GM12892 (cell line): ENCODE measurements around the gene MAP2K3.
"Not testable (repeated sequence)": the region's sequence is repeated elsewhere in the genome, so short reads cannot be mapped to it uniquely, and the experiment has no call there.

ENCODE experiments used
- DNase-seq: peaks from one replicate; pipeline ENCODE4 v3.0.0; 2011; ENCODE audit not compliant: insufficient read length
- FAIRE-seq: peaks from 2 replicates; lab custom pipeline; 2011; peaks lifted over from hg19 to GRCh38; lab: Jason Lieb, UNC
- POLR2A ChIP-seq: IDR thresholded peaks from 2 replicates; pipeline ENCODE4 v1.6.1; 2011; ENCODE audit warnings: low read depth, low read length, control low read depth
- POLR2AphosphoS5 ChIP-seq: IDR thresholded peaks from 2 replicates; pipeline ENCODE4 v1.6.1; 2011; ENCODE audit warnings: low read depth, low read length, control low read depth
- TAF1 ChIP-seq: IDR thresholded peaks from 2 replicates; pipeline ENCODE4 v1.6.1; 2011; ENCODE audit warnings: low read depth, mild to moderate bottlenecking, control low read depth, low read length, borderline replicate concordance

MAP2K3 gene

DNA sequence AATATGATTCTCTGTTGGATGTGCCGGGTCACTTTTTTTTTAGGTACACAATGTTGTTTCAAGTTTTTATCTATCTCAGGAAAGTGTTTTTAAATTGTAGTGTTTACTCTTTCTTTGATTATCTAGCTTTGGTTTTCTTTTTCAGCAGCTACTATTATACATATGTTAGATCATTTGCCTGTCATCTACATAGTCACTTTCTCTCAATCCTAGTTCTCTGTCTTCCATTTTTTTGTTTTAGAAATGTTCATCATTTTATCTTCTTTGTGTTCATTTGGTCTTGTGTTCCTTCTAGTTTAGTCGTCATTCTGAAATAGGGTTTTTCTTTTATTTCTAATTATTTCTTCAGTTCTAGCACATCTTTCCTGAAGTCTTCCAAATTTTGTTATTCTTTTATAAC lies 44.3 kb downstream of the MAP2K3 start:
- DNase-seq, FAIRE-seq: not testable (repeated sequence)

DNA sequence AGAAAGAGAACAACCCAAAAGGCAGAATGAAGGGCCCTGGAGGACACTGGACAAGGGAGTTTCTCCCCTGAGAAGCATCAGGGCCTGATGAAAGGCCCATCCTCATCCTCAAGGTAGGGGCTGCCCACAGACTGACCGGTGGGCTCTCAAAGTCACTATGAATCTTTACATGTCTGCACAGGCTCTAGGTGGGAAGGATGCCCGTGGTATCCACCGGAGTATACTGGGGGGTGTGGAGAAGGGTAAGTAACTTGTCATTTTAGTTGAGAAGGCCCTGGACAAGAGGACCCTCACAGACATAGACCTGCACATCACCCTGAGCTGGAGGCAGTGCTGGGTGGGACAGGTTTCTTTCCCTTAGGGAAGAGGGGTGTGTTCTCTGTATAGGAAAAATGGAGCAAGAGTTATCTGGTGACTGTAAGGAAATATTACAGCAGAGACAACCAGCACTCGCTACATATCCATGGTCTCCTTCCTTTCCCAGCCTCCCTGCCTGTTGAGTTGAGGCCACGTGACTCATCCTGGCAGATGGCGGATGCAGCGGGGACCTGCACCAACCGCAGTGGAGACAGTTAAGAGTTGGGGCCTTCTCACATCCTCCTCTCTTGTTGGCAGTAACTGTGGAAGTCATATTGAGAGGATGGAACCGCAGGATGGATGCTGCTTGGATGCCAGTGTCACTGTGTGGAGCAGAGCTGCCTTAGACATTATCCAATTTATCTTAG lies 46.1 kb downstream of the MAP2K3 start:
- TF ChIP-seq POLR2AphosphoS5, result no peak
- no peak for FAIRE-seq
- DNase-seq, result no peak

DNA sequence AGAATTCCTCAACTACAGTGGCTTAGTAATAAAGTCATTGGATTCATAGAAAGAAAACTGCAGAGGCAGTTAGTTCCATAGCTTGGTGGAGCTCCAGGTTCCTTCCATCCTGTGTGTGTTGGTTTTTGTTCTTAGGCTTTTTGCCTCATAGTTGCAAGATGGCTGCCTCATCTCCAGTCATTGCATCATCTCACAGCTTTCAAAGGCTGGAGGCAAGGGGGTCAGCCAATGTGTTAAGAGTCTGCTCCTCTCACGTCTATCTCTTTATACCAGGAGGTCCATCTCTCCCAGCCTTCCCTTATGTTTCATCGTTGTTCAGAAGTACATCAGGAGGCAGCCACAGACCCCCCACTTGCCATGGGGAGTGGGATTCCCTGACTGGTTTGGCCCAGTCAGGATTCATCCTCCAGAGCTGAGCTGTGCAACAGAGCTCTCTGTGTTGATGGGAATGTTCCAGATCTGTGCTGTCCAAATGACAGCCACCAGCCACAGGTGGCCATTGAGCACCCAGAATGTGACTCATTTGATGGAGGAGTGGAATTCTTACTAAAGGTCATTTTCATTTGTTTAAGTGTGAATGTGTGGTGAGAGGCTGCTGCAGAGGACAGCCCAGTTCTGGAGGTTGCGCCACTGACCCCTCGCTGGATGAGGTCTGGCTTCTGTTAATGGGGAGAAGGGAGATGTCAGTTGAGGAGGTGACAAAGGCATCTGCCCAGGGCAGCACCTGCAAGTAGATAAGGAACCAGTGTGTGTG lies 52.2 kb downstream of the MAP2K3 start:
- not testable (repeated sequence) for FAIRE-seq, DNase-seq

DNA sequence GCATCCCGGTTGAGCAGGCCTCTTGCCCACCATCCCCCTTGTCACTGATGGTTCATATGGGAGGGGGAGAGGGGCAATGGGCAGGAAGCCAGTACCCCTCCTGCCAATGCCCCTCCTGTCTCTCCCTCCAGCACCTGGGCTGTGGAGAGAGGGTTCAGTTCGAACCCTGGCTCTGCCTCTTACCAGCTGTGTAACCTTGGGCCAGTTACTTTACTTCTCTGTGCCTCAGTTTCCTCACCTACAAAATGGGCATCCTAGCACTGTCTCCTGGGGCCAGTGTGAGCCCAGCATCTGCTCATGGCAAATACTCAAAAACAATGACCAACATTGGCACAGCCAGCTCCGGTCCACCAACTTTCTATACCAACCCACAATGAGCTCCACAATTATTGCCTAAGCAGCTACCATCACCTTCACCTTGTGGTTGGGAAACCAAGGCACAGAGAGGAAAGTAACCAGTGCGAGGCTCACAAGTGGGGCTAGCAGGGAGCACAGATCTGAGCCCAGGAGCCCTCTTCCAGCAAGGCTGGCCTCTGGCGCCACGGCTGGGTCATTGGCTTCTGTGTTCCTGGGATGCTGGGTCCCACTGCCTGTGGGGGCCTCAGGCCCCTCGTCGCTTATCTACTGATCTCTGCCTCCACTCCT lies 53.6 kb downstream of the MAP2K3 start:
- DNase-seq, FAIRE-seq: not testable (repeated sequence)

DNA sequence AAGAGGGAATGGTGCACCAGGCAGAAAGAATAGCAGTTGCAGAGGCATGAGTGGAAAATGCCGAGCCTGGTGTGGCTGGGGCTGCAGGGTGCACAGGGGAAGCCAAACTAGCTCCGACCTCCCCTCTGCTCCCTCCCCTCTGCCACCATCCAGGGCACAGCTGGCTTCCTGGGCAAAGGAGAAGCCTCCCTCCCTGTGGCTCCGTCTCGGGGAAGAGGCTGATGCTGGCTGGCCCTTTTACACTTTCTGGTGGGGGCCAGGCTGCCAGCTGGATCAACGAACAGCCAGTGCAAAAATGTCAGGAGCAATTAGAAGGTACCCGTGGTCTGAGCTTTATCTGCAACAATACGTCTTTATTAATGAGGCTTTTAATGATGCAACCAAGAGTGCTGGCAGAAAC lies 54.5 kb downstream of the MAP2K3 start:
- no peak for DNase-seq
- no peak for FAIRE-seq
- TF ChIP-seq TAF1 (no peak), POLR2A (no peak), POLR2AphosphoS5 (no peak)

DNA sequence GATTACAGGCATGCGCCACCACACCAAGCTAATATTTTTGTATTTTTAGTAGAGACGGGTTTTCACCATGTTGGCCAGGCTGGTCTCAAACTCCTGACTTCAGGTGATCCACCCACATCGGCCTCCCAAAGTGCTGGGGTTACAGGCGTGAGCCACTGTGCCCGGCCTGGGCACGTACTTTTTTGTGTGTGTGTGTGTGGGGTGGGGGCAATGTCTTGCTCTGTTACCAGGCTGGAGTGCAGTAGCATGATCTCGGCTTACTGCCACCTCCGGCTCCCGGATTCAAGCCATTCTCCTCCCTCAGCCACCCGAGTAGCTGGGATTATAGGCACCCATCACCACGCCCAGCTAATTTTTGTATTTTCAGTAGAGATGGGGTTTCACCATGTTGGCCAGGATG lies 55.1 kb downstream of the MAP2K3 start:
- not testable (repeated sequence) for FAIRE-seq, DNase-seq

DNA sequence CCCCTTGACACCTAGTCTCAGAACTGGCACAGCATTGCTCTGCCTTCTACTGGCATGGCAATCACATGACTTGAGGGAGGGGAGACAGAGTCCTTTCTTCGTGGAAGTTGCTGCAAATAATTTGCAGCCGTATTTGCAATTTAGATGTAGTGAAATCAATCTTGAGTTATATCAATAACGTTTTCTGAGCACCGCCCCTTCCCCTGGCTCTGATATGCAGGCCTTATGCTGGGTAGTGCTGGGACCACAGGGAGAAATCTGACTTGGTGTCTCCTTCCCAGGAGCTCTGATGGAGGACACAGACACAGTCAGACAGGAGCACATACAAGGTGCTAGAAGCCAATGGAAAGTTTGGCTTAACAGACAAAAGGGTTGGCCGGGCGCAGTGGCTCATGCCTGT lies 55.9 kb downstream of the MAP2K3 start:
- DNase-seq, FAIRE-seq: not testable (repeated sequence)

DNA sequence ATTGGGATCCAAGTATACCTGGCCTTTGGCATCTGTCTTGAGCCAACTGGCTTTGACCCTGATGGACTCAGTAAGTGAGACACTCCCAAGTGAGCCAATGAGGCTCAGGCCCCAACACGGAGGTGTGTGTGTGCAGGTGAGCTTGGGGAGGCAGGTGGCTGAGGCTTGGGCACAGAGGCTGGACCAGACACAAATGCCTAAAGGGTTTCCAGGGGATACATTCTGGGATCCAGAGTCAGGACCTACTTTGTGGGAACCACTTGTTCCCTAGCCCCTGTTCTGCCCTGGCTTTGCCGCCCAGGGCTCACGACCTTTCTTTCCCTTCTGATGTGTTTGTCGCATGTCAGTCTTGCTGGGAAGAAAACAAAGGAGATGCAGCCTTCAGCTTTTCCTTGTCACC lies 56.8 kb downstream of the MAP2K3 start:
- not testable (repeated sequence) for DNase-seq, FAIRE-seq

DNA sequence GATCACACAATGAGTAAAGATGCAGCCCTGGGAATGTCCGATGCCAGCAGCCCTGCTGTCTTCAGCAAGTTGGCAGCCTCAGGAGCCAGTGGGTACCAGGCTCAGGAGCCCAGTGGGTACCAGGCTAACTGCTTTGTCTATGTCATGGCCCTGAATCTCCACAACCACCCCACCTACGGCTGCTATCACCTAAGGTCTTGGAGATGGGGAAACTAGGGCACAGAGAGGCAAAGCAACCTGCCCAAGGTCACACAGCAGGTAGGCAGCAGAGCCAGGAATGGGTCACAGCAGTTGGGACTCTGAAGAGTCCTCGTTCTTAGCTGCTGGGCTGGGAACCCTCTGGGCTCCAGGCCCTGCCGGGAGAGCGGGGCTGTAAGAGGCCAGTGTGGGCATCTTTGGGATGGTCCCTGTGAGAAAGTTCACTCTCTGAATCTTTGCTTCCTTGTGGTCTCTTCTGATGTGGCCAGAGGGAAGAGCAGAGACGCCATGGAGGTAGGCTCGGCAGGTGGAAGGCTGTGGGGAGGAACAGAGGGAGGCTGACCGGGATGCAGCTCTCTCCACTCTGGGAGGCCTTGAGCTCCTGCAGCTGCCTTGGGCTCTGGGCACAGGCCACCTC lies 57.5 kb downstream of the MAP2K3 start:
- not testable (repeated sequence) for DNase-seq, FAIRE-seq

DNA sequence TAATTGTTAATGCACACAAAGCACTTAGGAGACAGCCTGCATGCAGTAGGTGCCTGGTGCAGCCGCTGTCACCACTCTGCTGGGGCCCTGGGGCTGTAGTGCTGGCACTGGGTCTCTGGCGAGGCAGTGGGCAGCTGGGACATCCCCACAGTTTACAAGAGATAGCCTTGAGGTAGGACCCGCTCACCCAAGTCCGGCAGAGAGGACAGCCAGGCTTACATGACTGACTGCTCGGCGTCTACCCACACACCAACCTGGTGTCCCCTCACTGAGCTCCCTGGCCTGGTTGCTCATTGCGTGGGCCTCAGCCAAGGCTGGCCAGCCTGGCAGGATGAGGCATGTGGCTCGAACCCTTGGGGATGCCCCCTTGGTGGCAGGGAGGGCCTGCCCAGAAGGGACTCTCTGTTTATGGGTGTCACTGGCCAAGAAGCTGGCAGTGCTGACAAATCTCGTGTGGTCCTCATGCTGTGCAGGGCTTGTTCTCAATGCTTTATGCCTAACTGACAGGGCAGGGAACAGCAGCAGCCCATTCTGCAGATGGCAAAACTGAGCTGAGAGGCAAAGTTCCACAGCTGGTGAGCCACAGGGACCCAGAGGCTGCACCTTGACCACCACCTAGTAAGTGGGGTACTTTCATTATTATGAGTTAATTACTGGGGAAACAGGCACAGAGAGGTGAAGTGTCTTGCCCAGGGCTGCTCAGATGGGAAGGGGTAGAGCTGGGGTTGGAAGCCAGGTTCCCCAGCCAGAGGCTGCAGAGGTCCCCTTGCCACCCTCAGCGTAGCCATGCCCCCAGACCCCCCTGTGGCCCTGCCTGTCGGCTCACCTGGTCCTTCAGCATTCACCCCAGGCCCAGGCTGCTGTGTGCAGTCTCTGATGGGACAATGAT lies 58.8 kb downstream of the MAP2K3 start:
- DNase-seq, FAIRE-seq: not testable (repeated sequence)

DNA sequence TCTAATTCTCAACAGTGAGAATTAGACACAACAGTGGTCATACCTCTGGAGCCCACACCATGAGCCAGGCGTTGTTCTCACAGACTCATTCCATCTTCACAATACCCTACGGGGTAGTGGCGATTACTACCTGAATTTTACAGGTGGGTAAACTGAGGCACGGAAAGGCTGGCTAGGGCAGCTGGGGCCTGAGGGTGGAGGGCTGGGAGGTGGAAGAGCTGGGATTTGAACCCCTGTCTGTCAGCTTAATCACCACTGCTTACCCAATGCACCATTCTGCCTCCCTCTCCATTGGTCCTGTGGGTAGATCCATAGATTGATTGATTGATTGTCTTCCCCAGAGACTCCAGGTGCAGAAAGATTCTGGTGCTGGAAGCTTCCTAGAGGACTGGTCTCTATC lies 60.3 kb downstream of the MAP2K3 start:
- FAIRE-seq, DNase-seq: not testable (repeated sequence)

DNA sequence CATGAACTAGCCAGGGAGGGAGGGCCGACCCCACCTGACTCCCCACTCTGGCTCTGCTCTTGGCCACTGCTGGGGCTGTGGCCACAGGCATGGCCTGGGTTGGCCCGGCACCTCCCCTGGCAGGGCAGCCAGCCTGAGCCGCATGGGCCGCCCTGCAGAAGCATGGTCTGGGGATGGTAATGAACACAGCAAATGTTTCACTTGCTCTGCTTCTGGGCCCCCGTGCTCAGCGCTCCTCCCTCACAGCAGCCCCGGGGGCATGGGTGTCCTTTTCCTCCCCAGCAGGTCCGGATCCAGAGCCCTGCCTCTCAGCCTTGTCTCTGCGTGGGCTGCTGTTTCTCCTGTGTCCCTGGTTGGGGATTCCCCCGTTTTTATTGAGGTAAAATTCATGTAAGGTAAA lies 60.7 kb downstream of the MAP2K3 start:
- DNase-seq, result no peak
- FAIRE-seq, result no peak
- TF ChIP-seq TAF1 (no peak), POLR2AphosphoS5 (no peak), POLR2A (no peak)

DNA sequence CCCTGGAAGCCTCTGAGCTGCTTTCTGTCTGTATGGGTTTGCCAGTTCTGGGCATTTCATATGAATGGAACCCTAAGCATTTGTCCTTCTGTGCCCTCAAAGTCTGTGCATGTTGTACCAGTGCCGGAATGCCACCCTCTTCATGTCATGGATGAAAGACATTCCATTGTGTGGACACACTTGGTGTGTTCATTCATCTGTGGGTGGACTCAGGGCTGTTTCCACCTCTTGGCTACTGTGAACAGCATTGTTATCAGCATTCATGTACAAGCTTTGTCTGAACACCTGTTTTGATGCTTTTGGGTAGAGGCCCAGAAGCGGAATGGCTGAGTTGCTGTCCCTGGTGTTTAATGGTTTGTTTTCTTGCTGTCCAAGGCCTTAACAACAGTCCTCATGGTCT lies 61.6 kb downstream of the MAP2K3 start:
- not testable (repeated sequence) for FAIRE-seq, DNase-seq

DNA sequence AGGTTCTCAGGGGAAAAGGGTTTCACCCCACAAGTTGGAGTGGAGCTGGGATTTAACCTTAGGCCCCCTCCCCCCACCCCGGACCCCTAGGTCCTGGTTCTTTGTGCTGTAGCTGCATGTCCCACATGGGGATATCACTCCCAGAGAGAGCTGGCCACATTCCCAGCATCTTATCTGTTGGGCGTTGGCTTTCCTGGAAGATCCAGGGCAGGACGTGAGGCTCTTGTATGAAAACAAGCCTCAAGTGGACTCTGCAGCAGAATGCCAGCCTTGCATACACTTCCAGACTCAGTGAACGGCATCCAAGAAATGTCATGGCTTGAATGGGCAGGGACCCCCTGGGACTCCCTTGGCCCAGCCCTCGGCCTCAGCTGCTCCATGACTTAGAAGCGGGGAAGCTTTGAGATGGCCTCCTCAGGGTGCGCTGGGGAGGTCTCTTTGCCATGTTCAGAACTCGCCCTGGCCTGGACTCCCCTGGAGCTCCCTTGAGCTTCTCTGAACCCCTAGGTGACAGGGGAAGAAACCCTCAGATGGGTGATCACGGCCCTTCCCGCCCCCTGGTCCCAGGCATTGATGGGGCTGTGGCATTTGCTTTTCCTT lies 62.2 kb downstream of the MAP2K3 start:
- DNase-seq, FAIRE-seq: not testable (repeated sequence)

DNA sequence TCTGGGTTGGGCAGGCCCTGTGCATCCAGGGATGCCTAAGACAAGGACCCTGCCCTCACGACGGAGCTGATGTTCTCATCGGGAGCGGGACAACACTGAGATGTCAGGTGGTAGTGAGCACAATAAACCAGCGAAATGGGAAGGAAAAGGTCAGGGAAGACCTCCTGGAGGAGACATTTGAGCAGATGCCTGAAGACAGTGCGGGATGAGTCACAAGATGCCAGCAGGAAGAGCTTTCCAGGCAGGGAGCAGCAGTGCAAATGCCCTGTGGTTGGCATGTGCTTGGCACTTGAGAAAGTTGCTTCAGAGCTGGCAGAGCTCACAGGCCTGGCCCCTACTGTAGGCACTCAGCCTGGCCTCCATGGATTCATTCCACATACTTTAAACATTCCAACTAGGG lies 63.1 kb downstream of the MAP2K3 start:
- not testable (repeated sequence) for DNase-seq, FAIRE-seq

DNA sequence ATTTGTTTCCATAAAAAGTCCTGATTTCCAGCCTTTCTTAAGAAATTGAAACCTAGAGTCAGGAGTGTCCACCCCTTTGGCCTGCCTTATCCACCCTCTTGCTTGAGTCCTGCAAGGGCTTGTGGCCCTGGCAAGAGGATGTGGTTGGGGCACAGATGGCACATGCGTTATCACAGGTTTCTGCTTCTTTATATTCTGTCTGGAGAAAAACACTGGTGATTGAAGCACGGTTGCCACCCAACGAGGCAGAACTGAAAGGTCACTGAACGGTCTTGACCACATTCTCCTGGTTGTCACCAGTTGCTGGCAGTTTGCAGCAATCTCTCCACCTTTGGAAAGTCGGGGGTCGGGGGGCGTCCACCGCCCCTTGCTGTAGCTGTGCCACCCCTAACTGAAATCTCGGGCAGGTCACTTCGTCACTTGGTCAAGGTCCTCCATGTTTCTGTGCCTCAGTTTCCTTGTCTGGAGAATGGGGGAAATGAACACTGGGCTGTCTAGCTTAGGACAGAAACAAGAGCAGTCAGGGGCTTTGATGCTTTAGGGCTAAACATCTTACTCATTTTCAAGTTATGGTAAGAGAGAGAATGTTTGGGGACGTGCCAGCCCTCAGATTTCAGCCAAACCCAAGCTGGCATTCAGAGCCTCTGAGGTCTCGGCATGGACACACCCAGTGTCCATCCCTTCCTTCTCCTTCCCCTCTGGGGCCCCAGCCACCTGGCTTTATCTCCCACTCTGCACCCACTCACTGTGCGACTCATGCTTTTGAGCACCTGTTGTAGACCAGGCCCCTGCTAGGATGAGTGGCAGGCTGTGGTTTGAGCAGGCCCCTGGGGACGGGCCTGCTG lies 63.8 kb downstream of the MAP2K3 start:
- DNase-seq, FAIRE-seq: not testable (repeated sequence)

DNA sequence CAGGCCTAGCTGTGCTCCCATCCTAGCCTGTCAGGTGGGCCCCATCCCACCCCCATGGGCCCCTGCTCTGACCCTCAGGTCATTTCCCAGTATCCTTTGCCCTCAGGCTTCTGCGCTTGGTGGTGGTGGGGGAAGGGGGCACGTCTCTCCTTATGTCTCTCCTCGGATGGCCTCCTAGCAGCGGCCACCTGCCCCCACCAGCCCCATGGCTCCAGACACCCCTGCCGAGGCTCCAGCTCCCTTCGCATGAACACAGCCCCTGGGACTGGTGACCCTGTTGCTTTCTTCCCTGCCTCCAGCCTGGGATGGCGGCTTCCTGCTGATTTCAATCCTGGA lies 64.4 kb downstream of the MAP2K3 start:
- peak; percentile 17 for FAIRE-seq

More for the DNA sequence above, 64.4 kb downstream of the MAP2K3 start:
- DNase-seq, result not testable (repeated sequence)
